SK-N-SH treated with all-trans-retinoic acid at 6 μM for 48 hours (cell line): ENCODE measurements around the gene ZSCAN22.

Source experiments
- ARNTL ChIP-seq: fragments of 450-650 bp; formaldehyde crosslinking; IDR thresholded peaks from 2 replicates; pipeline ENCODE4 v1.5.0; 2020; ENCODE audit warnings: low read depth, mild to moderate bottlenecking, moderate library complexity, borderline replicate concordance
- CSDC2 ChIP-seq: fragments of 250-450 bp; sonication (Bioruptor Pico); IDR thresholded peaks from 2 replicates; pipeline ENCODE4 v1.5.0; 2020; ENCODE audit warnings: mild to moderate bottlenecking, moderate library complexity
- ESRRG ChIP-seq: fragments of 250-450 bp; sonication (Bioruptor Pico); IDR thresholded peaks from 2 replicates; pipeline ENCODE4 v1.6.1; 2021; ENCODE audit warnings: mild to moderate bottlenecking
- GLIS3 ChIP-seq: fragments of 250-450 bp; sonication (Bioruptor Pico); IDR thresholded peaks from 2 replicates; pipeline ENCODE4 v1.5.0; 2020; ENCODE audit warnings: mild to moderate bottlenecking, moderate library complexity
- TCF4 ChIP-seq: fragments of 250-450 bp; sonication (Bioruptor Pico); IDR thresholded peaks from 2 replicates; pipeline ENCODE4 v1.8.0; 2021; ENCODE audit warnings: mild to moderate bottlenecking, moderate library complexity, borderline replicate concordance
- TOX ChIP-seq: fragments of 250-450 bp; sonication (Bioruptor Pico); IDR thresholded peaks from 2 replicates; pipeline ENCODE4 v1.8.0; 2021; ENCODE audit warnings: mild to moderate bottlenecking, moderate library complexity, borderline replicate concordance
- ZC3H10 ChIP-seq: fragments of 250-450 bp; sonication (Bioruptor Pico); IDR thresholded peaks from 2 replicates; pipeline ENCODE4 v1.5.1; 2021; ENCODE audit warnings: mild to moderate bottlenecking, moderate library complexity
- ZFP3 ChIP-seq: fragments of 250-450 bp; sonication (Bioruptor Pico); IDR thresholded peaks from 2 replicates; pipeline ENCODE4 v1.5.0; 2020; ENCODE audit warnings: mild to moderate bottlenecking, moderate library complexity
- ZFP30 ChIP-seq: fragments of 450-650 bp; formaldehyde crosslinking; IDR thresholded peaks from 2 replicates; pipeline ENCODE4 v1.5.0; 2022; ENCODE audit warnings: mild to moderate bottlenecking, moderate library complexity
- TF ChIP-seq, protein P1 (sequence below): fragments of 250-450 bp; sonication (Bioruptor Pico); IDR thresholded peaks from 2 replicates; pipeline ENCODE4 v1.5.0; 2020; ENCODE audit warnings: mild to moderate bottlenecking, moderate library complexity

DNA sequence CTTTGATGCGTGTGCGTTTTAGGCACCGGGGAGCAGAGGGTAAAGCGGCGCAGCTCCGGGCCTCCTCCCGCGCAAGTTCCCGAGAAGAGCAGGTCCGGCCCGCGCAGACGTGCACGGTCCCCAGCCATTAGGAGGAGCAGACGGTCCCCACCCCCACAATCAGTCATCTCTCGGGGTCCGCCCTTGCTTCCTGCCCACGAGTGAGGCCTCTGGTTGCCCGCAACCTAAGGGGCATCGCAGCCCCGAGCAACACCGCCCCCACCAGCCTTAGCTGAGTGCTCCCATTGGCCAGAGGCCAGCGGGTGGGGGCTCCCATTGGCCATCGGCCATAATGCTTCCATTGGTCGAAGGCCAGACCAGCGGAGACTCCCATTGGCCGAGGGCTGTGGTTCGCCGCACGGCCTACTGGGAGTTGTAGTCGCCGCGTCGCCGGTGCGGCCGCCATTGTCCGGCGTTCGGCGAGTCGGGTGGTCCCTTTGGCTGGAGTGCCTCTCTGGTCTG lies 48.2 kb upstream of the ZSCAN22 start, which contains the start of gene ZNF8:
- TF ChIP-seq CSDC2 (CRISPR knock-in tag) (no peak), ZFP30 (no peak), TCF4 (CRISPR knock-in tag) (no peak), ARNTL (CRISPR knock-in tag) (no peak), GLIS3 (CRISPR knock-in tag) (no peak), ESRRG (no peak), ZC3H10 (CRISPR knock-in tag) (no peak), TOX (CRISPR knock-in tag) (no peak), ZFP3 (no peak)
- TF ChIP-seq, protein P1, sequence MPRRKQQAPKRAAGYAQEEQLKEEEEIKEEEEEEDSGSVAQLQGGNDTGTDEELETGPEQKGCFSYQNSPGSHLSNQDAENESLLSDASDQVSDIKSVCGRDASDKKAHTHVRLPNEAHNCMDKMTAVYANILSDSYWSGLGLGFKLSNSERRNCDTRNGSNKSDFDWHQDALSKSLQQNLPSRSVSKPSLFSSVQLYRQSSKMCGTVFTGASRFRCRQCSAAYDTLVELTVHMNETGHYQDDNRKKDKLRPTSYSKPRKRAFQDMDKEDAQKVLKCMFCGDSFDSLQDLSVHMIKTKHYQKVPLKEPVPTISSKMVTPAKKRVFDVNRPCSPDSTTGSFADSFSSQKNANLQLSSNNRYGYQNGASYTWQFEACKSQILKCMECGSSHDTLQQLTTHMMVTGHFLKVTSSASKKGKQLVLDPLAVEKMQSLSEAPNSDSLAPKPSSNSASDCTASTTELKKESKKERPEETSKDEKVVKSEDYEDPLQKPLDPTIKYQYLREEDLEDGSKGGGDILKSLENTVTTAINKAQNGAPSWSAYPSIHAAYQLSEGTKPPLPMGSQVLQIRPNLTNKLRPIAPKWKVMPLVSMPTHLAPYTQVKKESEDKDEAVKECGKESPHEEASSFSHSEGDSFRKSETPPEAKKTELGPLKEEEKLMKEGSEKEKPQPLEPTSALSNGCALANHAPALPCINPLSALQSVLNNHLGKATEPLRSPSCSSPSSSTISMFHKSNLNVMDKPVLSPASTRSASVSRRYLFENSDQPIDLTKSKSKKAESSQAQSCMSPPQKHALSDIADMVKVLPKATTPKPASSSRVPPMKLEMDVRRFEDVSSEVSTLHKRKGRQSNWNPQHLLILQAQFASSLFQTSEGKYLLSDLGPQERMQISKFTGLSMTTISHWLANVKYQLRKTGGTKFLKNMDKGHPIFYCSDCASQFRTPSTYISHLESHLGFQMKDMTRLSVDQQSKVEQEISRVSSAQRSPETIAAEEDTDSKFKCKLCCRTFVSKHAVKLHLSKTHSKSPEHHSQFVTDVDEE (CRISPR knock-in tag) = peak; percentile 20; the same call in 1 of the 2 replicates
